Common myeloid progenitor, CD34-positive (primary cell): ENCODE data around the gene SFT2D3.

Source experiments
- CTCF ChIA-PET: fragments of 350-600 bp; sonication (Branson Sonifier 250); formaldehyde crosslinking; loops from one replicate; lab custom pipeline; 2021; ENCODE audit warnings: antibody characterized with exemption; lab: Charles Lee
- POLR2A ChIA-PET: fragments of 350-600 bp; sonication (Branson Sonifier 250); formaldehyde crosslinking; loops from one replicate; lab custom pipeline; 2021; ENCODE audit warnings: antibody characterized with exemption; lab: Charles Lee
- DNase-seq, 3 donors: peaks; one replicate each; pipeline versions ENCODE4 v3.0.0 to v3.0.0-alpha.2; 2013
- H3K27ac ChIP-seq, 2 experiments: 1 replicate in 1 of 2; 2 replicates in 1 of 2; pipeline ENCODE4 v1.7.0; 2013; ENCODE audit warnings: inconsistent platforms in 2 of 2, low read length in 2 of 2, mild to moderate bottlenecking in 2 of 2, low read depth in 1 of 2, moderate library complexity in 1 of 2; ENCODE audit not compliant: severe bottlenecking in 2 of 2, insufficient read depth in 1 of 2, poor library complexity in 1 of 2
- H3K27me3 ChIP-seq, 5 experiments: replicated peaks in 2 of 5; 1 replicate in 3 of 5; 2 replicates in 2 of 5; pipeline versions ENCODE4 v1.6.1 to v1.7.0; 2013; ENCODE audit warnings: low read length in 4 of 5, mild to moderate bottlenecking in 2 of 5, moderate library complexity in 2 of 5, inconsistent platforms in 1 of 5; ENCODE audit not compliant: insufficient read depth in 5 of 5, control insufficient read depth in 4 of 5
- H3K36me3 ChIP-seq, 4 experiments: 1 replicate in 2 of 4; 2 replicates in 2 of 4; pipeline versions ENCODE4 v1.6.1 to v1.7.0; 2013; ENCODE audit warnings: low read length in 3 of 4, control low read depth in 1 of 4, mild to moderate bottlenecking in 1 of 4; ENCODE audit not compliant: control insufficient read depth in 4 of 4, insufficient read depth in 4 of 4
- H3K4me1 ChIP-seq, 4 experiments: 1 replicate in 3 of 4; 2 replicates in 1 of 4; pipeline versions ENCODE4 v1.6.1 to v1.7.1; 2013; ENCODE audit warnings: low read length in 3 of 4, mild to moderate bottlenecking in 3 of 4, control low read depth in 1 of 4, inconsistent platforms in 1 of 4, moderate library complexity in 1 of 4; ENCODE audit not compliant: control insufficient read depth in 4 of 4, insufficient read depth in 4 of 4; ENCODE audit errors: control extremely low read depth in 1 of 4
- H3K4me3 ChIP-seq, 7 experiments: 1 replicate in 4 of 7; 2 replicates in 3 of 7; pipeline versions ENCODE4 v1.5.1 to v1.7.0; 2013; ENCODE audit warnings: mild to moderate bottlenecking in 7 of 7, low read length in 6 of 7, moderate library complexity in 6 of 7, inconsistent platforms in 2 of 7, low read depth in 2 of 7, control low read depth in 1 of 7; ENCODE audit not compliant: insufficient read depth in 4 of 7, control insufficient read depth in 1 of 7; ENCODE audit errors: extremely low read depth in 1 of 7
- H3K9me3 ChIP-seq, 5 experiments: 1 replicate in 4 of 5; 2 replicates in 1 of 5; pipeline versions ENCODE4 v1.6.1 to v1.7.1; 2013; ENCODE audit warnings: low read length in 4 of 5, mild to moderate bottlenecking in 2 of 5, inconsistent platforms in 1 of 5, low read depth in 1 of 5, moderate library complexity in 1 of 5; ENCODE audit not compliant: control insufficient read depth in 4 of 5, insufficient read depth in 2 of 5; ENCODE audit errors: control extremely low read depth in 1 of 5
- WGBS: methylation state at CpG from one replicate; pipeline ENCODE4 v1.1.5; 2013; ENCODE audit not compliant: insufficient coverage; 5-methylcytosine and 5-hydroxymethylcytosine counted together

Gene SFT2D3

DNA sequence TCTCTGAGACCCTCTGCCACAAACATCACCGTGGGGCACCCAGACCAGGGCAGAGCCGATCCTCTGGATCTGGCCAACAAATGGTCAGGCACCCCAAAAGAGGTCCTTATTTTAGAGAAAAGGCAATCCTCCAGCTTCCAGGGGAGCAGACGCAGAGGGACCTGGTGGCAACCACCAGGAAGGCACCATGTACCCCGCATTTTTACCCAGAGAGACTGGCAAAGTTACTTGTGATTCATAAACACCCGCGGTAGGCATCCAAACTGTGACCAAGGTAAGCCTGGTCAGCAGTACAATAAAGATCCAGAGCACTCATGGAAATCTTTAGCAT, 36.4 kb upstream of the SFT2D3 start:
- H3K27ac ChIP-seq, result no peak overlapping the region
- peaks cover 0 to 2% (median 0%) of the 10 kb centered on the region in 5 experiments for H3K9me3 ChIP-seq
- no peak overlapping the region for H3K4me3 ChIP-seq
- DNase-seq, result no peak
- peaks cover 8 to 55% (median 22%) of the 10 kb centered on the region in 5 experiments for H3K27me3 ChIP-seq
- peaks cover 0 to 8% (median 6%) of the 10 kb centered on the region in 4 experiments for H3K4me1 ChIP-seq
- no peaks in the 10 kb centered on the region for H3K36me3 ChIP-seq
- WGBS, result 99% methylated on average over 6 of the region's 6 CpGs
- CTCF ChIA-PET, result interaction anchor here (0.8 to 3.4 kb wide), 2 partner anchors 15 to 73 kb away, joined by 3 to 12 read pairs; no protein-coding TSS in a partner anchor
- POLR2A ChIA-PET, result interaction anchor here (0.6 kb wide), 1 partner anchor 351 kb away, joined by 3 read pairs; no protein-coding TSS in a partner anchor

DNA sequence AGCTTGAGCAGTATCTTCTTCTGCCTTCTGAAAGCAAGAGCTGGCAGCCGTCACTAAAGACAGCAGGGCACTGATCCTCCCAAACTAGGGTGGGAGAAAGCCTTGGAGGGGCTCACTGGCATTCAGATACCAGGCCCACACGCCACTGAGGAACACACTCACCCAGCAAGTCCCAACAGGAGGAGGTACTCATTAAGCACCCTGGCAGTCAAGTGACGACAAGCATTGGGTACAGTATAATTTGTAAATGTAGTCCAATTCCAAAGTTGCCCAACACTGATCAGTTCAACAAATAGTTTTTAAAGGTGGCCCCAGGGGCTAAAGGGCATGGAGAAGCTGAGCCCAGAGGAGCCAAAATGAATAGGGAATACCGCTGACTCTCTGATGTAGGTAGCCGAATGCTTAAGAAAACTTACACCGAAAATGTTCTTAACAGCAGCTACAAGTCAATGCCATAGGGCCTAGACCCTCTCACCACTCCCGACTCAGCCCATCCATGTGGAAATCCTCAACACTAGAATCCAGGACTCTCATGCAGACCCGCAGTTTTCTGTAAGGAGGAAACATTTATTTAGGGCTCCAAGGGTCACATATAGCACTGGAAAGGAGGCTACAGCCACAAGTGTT, 35.9 kb upstream of the SFT2D3 start:
- CTCF ChIA-PET, result interaction anchor here (3.4 kb wide), 1 partner anchor 16 kb away, joined by 12 read pairs; no protein-coding TSS in a partner anchor
- WGBS, result 98% methylated on average over 5 of the region's 8 CpGs

DNA sequence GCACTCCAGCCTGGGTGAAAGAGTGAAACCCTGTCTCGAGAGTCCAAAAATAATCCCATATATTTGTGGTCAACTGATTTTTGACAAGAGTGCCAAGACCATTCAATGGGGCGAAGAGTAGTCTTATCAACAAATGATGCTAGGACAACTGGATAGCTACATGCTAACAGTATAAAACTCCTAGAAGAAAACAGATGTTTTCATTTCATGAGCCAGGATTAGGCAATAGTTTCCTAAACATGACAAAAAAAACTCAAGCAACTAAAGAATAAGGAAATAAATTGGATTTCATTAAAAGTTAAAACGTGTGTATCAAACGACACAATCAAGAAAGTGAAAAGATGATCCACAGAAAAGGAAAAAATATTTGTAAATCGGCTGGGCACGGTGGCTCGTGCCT, 32.2 kb upstream of the SFT2D3 start:
- Histone ChIP-seq H3K4me3 (no peak overlapping the region), H3K9me3 (peaks cover 0 to 3% (median 0%) of the 10 kb centered on the region in 5 experiments), H3K27me3 (peaks cover 9 to 70% (median 25%) of the 10 kb centered on the region in 5 experiments), H3K4me1 (peaks cover 0 to 3% (median 1%) of the 10 kb centered on the region in 4 experiments), H3K27ac (no peak overlapping the region), H3K36me3 (no peaks in the 10 kb centered on the region)
- ChIA-PET CTCF (no interaction called here), POLR2A (no interaction called here)
- DNase-seq, result no peak
- WGBS, result 100% methylated on average over 2 of the region's 7 CpGs

More for the DNA sequence above, 35.9 kb upstream of the SFT2D3 start:
- DNase-seq, result no peak
- POLR2A ChIA-PET, result no interaction called here
- peaks cover 0 to 3% (median 0%) of the 10 kb centered on the region in 5 experiments for H3K9me3 ChIP-seq
- no peaks in the 10 kb centered on the region for H3K36me3 ChIP-seq
- H3K27ac ChIP-seq, result no peak overlapping the region
- peaks cover 0 to 8% (median 6%) of the 10 kb centered on the region in 4 experiments for H3K4me1 ChIP-seq
- H3K27me3 ChIP-seq, result peaks cover 8 to 55% (median 22%) of the 10 kb centered on the region in 5 experiments
- no peak overlapping the region for H3K4me3 ChIP-seq

DNA sequence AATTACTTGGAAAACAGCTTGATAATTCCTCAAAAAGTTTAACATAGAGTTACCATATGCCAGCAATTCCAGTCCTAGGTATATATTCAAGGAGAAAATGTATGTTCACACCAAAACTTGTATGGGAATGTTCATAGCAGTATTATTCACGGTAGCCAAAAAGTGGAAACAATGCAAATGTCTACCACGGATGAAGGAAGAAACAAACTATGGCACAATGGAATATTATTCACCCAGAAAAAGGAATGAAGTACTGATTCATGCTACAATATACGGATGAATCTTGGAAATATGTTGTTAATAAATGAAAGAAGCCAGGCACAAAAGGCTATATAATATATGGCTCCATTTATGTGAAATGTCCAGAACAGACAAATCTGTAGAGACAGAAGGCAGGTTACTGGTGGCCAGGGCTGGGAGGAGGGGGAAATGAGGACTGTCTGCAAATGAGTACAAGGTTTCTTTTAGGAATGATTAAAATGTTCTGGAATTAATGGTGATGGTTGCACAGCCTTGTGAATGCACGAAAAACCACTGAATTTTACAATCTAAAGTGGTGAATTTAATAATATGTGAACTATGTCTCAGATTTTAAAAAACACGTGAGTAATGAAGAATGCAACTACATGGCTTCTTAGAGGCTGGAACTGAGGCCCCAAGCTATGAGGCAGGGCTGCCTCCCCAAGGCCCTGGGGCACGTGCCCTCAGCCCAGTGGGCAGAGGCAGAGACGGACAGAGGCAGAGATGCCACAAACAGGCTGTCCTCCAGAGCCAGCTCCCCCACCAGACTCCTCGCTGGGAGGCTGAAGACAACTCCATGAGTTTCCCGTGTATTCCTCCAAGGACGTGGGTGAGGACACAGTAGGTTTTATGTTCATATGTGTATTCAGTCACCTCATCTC, 31.0 kb upstream of the SFT2D3 start:
- Histone ChIP-seq H3K27ac (no peak overlapping the region), H3K4me1 (peaks cover 0 to 9% (median 5%) of the 10 kb centered on the region in 4 experiments), H3K27me3 (peaks cover 9 to 67% (median 22%) of the 10 kb centered on the region in 5 experiments), H3K36me3 (no peaks in the 10 kb centered on the region), H3K9me3 (peaks cover 0 to 3% (median 0%) of the 10 kb centered on the region in 5 experiments), H3K4me3 (no peak overlapping the region)
- ChIA-PET CTCF (interaction anchor here (1.0 kb wide), 1 partner anchor 79 kb away, joined by 3 read pairs; no protein-coding TSS in a partner anchor), POLR2A (no interaction called here)
- 94% methylated on average over 5 of the region's 10 CpGs for WGBS
- no peak for DNase-seq

DNA sequence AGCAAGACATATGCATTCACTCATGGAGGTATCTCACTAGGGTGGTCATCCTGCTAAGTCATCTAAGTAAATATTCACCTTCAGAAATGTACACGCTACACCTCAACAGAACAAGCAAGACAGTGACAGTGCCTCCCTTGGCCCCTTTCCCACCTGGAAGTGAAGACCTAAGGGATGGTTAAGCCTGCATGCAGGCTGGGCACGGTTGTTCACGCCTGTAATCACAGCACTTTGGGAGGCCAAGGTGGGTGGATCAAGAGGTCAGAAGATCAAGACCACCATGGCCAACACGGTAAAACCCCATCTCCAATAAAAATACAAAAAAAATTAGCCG, 30.4 kb upstream of the SFT2D3 start:
- POLR2A ChIA-PET, result no interaction called here
- no peak overlapping the region for H3K4me3 ChIP-seq
- WGBS, result 100% methylated on average over 3 of the region's 5 CpGs
- peaks cover 0 to 3% (median 0%) of the 10 kb centered on the region in 5 experiments for H3K9me3 ChIP-seq
- CTCF ChIA-PET, result interaction anchor here (1.5 kb wide), 1 partner anchor 9 kb away, joined by 3 read pairs; no protein-coding TSS in a partner anchor
- no peaks in the 10 kb centered on the region for H3K36me3 ChIP-seq
- peaks cover 0 to 13% (median 7%) of the 10 kb centered on the region in 4 experiments for H3K4me1 ChIP-seq
- no peak overlapping the region for H3K27ac ChIP-seq
- peaks cover 7 to 67% (median 22%) of the 10 kb centered on the region in 5 experiments for H3K27me3 ChIP-seq
- DNase-seq, result no peak

DNA sequence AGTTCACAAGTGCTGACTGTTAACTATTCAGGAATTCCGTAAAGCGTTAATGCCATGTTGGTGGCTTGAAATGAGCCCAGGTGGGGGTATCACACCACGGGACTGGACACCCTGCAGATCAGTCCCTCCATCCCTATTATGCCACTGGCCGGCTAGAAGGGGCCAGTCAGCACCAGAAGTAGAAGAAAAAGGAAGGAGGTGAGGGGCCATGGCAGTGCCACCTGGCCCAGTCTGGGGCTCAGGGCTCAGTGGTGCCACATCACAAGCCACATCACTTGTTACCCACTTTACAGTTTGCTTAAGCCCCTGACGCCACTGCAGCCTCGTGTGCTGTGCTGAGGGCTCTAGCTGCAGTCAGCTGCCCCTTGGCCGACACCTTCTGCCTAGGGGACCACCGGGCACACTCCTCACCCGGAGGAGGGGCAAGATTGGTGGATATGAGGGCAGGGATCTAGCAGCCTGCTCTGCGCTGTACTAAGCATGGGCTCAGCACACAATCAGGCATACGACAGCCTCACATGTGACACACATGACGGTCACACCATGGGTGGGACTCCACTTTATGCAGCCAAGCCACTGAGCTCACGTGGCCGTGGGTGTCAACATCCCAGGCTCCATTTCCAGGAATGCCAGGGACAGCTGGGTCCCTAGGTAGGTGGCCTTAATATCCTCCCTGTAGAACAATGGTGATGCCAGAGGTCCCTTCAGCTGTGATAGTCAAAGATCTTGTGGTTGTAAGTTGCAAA, 29.6 kb upstream of the SFT2D3 start:
- Histone ChIP-seq H3K36me3 (no peaks in the 10 kb centered on the region), H3K27ac (no peak overlapping the region), H3K4me3 (no peak overlapping the region), H3K27me3 (peaks cover 3 to 67% (median 23%) of the 10 kb centered on the region in 5 experiments), H3K9me3 (peaks cover 0 to 3% (median 0%) of the 10 kb centered on the region in 5 experiments), H3K4me1 (peaks cover 0 to 13% (median 7%) of the 10 kb centered on the region in 4 experiments)
- 94% methylated on average over 13 of the region's 14 CpGs for WGBS
- ChIA-PET POLR2A (no interaction called here), CTCF (interaction anchor here (1.5 kb wide), 1 partner anchor 8 kb away, joined by 3 read pairs; no protein-coding TSS in a partner anchor)
- no peak for DNase-seq
